ENCODE results near the gene ABTB2.

GRCh38 chr11:34250732-34251588 lies 106.8 kb downstream of the ABTB2 start:
- TF ChIP-seq CTCF (IDR thresholded peaks at IDR 0.05) = no peak
- TF ChIP-seq EP300 (IDR thresholded peaks at IDR 0.05) = no peak
- TF ChIP-seq POLR2A (IDR thresholded peaks at IDR 0.05) = no peak
